Spleen (tissue), 11 donors: ENCODE measurements around the gene RGS6. TPM values are rescaled to one million over a fixed set of nuclear protein-coding genes. Genes with fewer than 3 reads are reported as not detected.

ENCODE experiments used
- DNase-seq: peaks from one replicate; pipeline ENCODE4 v3.0.0-alpha.2; 2020
- H3K27ac ChIP-seq, 8 donors: fragments of 200-600 bp; sonication (generic) in 7 of 8; 1 replicate in 4 of 8; 2 replicates in 4 of 8; pipeline versions ENCODE4 v1.5.0 to v1.8.0; 2016 to 2021; ENCODE audit warnings: inconsistent platforms in 4 of 8, mild to moderate bottlenecking in 4 of 8, moderate library complexity in 1 of 8
- H3K27me3 ChIP-seq, 7 donors: fragments of 200-600 bp; sonication (generic) in 6 of 7; replicated peaks in 1 of 7; 1 replicate in 4 of 7; 2 replicates in 3 of 7; pipeline versions ENCODE4 v1.5.0 to v1.8.0; 2016 to 2021; ENCODE audit warnings: inconsistent platforms in 3 of 7, mild to moderate bottlenecking in 1 of 7
- H3K36me3 ChIP-seq, 6 donors: fragments of 200-600 bp; sonication (generic) in 5 of 6; 1 replicate in 4 of 6; 2 replicates in 2 of 6; pipeline versions ENCODE4 v1.5.0 to v1.8.0; 2016 to 2021; ENCODE audit warnings: inconsistent platforms in 2 of 6
- H3K4me1 ChIP-seq, 6 donors: fragments of 200-600 bp; sonication (generic) in 5 of 6; 1 replicate in 3 of 6; 2 replicates in 3 of 6; pipeline versions ENCODE4 v1.5.0 to v1.8.0; 2016 to 2021; ENCODE audit warnings: inconsistent platforms in 3 of 6
- H3K4me3 ChIP-seq, 8 donors: fragments of 200-600 bp; sonication (generic) in 7 of 8; 1 replicate in 4 of 8; 2 replicates in 4 of 8; pipeline versions ENCODE4 v1.5.0 to v1.8.0; 2016 to 2021; ENCODE audit warnings: inconsistent platforms in 4 of 8, mild to moderate bottlenecking in 4 of 8, moderate library complexity in 2 of 8
- H3K9me3 ChIP-seq, 8 donors: fragments of 200-600 bp; sonication (generic) in 7 of 8; 1 replicate in 4 of 8; 2 replicates in 4 of 8; pipeline versions ENCODE4 v1.5.0 to v1.8.0; 2016 to 2021; ENCODE audit warnings: inconsistent platforms in 4 of 8
- POLR2A ChIP-seq, 3 donors: fragments of 450-650 bp; IDR thresholded peaks; one replicate each; pipeline ENCODE4 v1.5.1; 2017; ENCODE audit warnings: antibody characterized with exemption in 3 of 3, mild to moderate bottlenecking in 1 of 3
- POLR2AphosphoS5 ChIP-seq, 3 donors: sonication (generic); formaldehyde crosslinking; IDR thresholded peaks; one replicate each; pipeline ENCODE4 v1.5.1; 2017; ENCODE audit warnings: antibody characterized with exemption in 3 of 3
- WGBS, 5 donors: extraction: QIAGEN DNeasy Blood & Tissue Kit in 3 of 5; methylation state at CpG; one replicate each; pipeline versions ENCODE4 v1.1.5 to v1.1.7; 2013 to 2018; 5-methylcytosine and 5-hydroxymethylcytosine counted together
- intact Hi-C: fragments of 100-400 bp; cut with DNase I; formaldehyde crosslinking; loops from one replicate; pipeline ENCODE4 v1.15.0; 2023; ENCODE audit warnings: low total_unique reads
- polyA plus RNA-seq, 3 donors: library from polyadenylated mRNA; stranded (reverse); fragments of 200-250 nt; gene quantifications; one replicate each; pipeline ENCODE4 v1.2.1, GENCODE V29; 2013
- total RNA-seq, 7 donors: library from RNA; depleted of rRNA in 3 of 7; stranded (reverse); fragments of >200 nt in 3 of 7; fragmentation: NEBNext Ultra II Directional in 4 of 7; extraction: Animal tissue kit (Norgen Biotek cat#: 25700) in 4 of 7; gene quantifications; one replicate each; pipeline versions ENCODE4 v1.1.0 to v1.2.1, GENCODE V29; 2016 to 2021
- TF ChIP-seq, protein P1 (sequence below), 11 experiments: fragments of 200-600 bp in 7 of 11; fragments of 450-650 bp in 4 of 11; sonication (generic) in 4 of 11; IDR thresholded peaks in 8 of 11; conservative IDR thresholded peaks in 3 of 11; 1 replicate in 7 of 11; 2 replicates in 4 of 11; pipeline versions ENCODE4 v1.4.0 to v1.8.0; 2016 to 2021; ENCODE audit warnings: antibody characterized with exemption in 11 of 11, inconsistent platforms in 4 of 11, mild to moderate bottlenecking in 1 of 11
- donor health status: healthy with polysubstance abuse.
- donor health status: DM: no; HTN: no; CAD: no; lungs with moderate emphysema.
- donor health status: DM: no; HTN: no; CAD: no.
- donor health status: Bipolar disorder and iron deficiency.
- donor health status: healthy.
- donor health status: DM: no; HTN: no; CAD: no.
- donor health status: DM: yes; HTN: yes; CAD: no.

RGS6 gene
- total and polyA plus RNA-seq, 10 donors: 0.20 to 8.1 (median 2.3) TPM

DNA sequence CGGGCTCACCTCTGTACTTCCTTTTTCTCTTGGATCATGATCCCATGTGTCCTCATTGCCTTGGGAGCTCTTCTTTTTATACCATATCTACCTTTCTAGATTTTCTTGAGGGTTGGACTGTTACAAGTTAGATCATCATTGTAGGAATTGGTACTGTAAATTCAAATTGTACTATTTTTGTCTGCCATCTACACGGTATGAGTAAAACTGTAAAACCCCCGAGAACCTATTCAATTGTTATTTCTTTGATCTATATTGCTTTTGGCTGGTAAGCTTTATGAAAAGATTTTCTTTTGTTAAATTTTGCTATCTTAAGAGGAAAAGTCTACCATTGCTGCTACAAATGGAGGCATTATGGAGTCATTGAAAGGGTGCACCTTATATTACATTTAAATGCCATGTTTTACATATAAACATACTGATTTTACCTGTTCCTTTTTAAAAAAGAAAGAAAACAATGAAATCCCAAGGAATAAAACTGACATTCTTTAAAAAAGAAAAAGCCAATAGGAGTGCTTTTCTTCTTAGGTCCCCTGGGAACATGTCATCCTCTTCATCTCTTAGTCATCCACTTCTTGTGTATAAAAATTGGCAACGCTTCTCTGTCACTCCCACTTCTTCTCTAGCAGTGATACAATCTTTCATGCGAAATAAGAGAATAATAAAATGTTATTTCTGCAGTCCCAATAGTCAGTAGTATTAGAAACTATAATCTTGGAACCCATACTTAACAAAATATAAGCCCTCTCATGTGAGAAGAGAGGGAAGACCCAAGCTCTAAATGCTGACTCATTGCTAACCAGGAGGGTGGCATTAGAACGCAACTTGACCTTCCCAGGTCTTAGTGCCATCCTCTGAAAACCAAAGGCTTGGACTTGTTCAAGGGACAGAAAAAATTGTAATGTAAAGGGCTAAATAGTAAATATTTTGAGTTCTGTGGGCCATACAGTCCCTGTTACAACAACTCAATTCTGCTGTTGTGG lies 20.4 kb downstream of the RGS6 start:
- no peak for TF ChIP-seq POLR2AphosphoS5 (IDR thresholded peaks at IDR 0.05)
- no peak overlapping the region for H3K27ac ChIP-seq
- H3K4me3 ChIP-seq: no peak overlapping the region
- H3K9me3 ChIP-seq: peaks cover 0 to 7% (median 0%) of the 10 kb centered on the region in 8 donors
- no peaks in the 10 kb centered on the region for H3K27me3 ChIP-seq
- intact Hi-C loops: no loop called here
- H3K4me1 ChIP-seq: no peaks in the 10 kb centered on the region
- 79 to 87% (median 81%) methylated on average over 6 of the region's 6 CpGs for WGBS, 5 donors
- DNase-seq: no peak
- no peaks in the 10 kb centered on the region for H3K36me3 ChIP-seq

DNA sequence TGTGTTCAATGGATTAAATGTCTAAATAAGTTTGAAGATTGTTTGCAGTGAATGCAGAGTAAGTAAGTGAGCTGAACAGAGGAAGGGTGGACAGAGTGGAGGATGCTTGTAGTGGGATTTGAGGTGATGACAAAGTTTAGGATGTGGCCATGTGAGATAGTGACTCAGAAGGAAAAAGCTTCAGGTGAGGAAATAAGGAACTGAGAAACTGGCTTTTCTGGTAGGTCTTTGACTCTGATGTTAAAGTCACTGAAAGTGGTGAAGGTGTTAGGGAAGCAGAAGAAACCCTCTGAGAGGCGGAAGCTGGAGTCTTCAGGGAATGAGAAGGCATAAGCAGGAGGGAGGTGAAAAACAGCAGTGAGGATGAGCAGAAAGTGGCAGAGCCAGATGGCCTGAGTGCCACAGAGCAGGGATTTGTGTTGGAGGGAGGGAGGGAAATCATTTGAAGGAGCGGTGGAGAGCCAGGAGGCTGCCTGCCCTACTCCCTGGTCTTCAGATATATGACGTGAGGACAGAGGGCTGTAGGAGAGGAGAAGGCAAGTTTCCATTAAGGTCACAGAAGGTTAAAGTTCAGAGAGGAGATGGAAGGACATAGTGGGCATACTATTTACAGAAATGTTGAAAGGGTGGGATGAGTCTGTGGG lies 24.8 kb downstream of the RGS6 start:
- H3K36me3 ChIP-seq: no peaks in the 10 kb centered on the region
- TF ChIP-seq, protein P1, sequence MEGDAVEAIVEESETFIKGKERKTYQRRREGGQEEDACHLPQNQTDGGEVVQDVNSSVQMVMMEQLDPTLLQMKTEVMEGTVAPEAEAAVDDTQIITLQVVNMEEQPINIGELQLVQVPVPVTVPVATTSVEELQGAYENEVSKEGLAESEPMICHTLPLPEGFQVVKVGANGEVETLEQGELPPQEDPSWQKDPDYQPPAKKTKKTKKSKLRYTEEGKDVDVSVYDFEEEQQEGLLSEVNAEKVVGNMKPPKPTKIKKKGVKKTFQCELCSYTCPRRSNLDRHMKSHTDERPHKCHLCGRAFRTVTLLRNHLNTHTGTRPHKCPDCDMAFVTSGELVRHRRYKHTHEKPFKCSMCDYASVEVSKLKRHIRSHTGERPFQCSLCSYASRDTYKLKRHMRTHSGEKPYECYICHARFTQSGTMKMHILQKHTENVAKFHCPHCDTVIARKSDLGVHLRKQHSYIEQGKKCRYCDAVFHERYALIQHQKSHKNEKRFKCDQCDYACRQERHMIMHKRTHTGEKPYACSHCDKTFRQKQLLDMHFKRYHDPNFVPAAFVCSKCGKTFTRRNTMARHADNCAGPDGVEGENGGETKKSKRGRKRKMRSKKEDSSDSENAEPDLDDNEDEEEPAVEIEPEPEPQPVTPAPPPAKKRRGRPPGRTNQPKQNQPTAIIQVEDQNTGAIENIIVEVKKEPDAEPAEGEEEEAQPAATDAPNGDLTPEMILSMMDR (IDR thresholded peaks at IDR 0.05 in 8 of 11, conservative IDR thresholded peaks at IDR 0.05 in 3 of 11): no peak
- TF ChIP-seq POLR2A (IDR thresholded peaks at IDR 0.05): no peak
- TF ChIP-seq POLR2AphosphoS5 (IDR thresholded peaks at IDR 0.05): no peak
- H3K27me3 ChIP-seq: no peaks in the 10 kb centered on the region
- H3K4me1 ChIP-seq: no peaks in the 10 kb centered on the region
- DNase-seq: no peak
- intact Hi-C loops: no loop called here
- H3K9me3 ChIP-seq: no peaks in the 10 kb centered on the region
- WGBS, 5 donors: 53 to 74% (median 56%) methylated on average over 3 of the region's 3 CpGs
- H3K4me3 ChIP-seq: no peak overlapping the region
- no peak overlapping the region for H3K27ac ChIP-seq

DNA sequence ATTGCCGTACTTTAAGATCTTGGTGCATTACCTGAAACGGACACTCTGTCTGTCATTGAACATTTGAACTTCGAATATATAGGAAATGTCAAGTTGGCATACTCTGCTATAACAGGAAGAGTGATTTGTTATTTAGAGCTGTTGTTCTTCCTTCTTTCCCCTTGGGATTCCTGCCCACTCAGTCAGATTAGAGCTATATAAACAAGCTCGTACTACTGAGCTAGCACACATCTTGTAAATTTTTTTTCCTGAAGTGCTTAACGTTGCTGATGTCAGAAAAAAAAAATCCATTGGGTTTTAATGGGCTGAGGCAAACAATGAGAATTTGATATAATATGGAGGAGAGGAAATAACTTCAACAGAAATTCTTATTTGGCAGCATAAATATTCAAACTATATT lies 26.8 kb downstream of the RGS6 start:
- H3K9me3 ChIP-seq: no peaks in the 10 kb centered on the region
- intact Hi-C loops: no loop called here
- H3K4me3 ChIP-seq: no peak overlapping the region
- H3K4me1 ChIP-seq: no peaks in the 10 kb centered on the region
- no peak for DNase-seq
- no peaks in the 10 kb centered on the region for H3K27me3 ChIP-seq
- WGBS, 5 donors: 31 to 37% (median 33%) methylated on average over 5 of the region's 5 CpGs
- TF ChIP-seq, protein P1 (IDR thresholded peaks at IDR 0.05 in 8 of 11, conservative IDR thresholded peaks at IDR 0.05 in 3 of 11): no peak
- TF ChIP-seq POLR2AphosphoS5 (IDR thresholded peaks at IDR 0.05): no peak
- TF ChIP-seq POLR2A (IDR thresholded peaks at IDR 0.05): no peak
- H3K27ac ChIP-seq: no peak overlapping the region
- H3K36me3 ChIP-seq: no peaks in the 10 kb centered on the region

- Histone ChIP-seq H3K4me1 (no peaks in the 10 kb centered on the region), H3K27me3 (no peaks in the 10 kb centered on the region), H3K4me3 (no peak overlapping the region), H3K27ac (no peak overlapping the region), H3K36me3 (no peaks in the 10 kb centered on the region), H3K9me3 (no peaks in the 10 kb centered on the region)
- TF ChIP-seq, protein P1 (IDR thresholded peaks at IDR 0.05 in 8 of 11, conservative IDR thresholded peaks at IDR 0.05 in 3 of 11): no peak
- TF ChIP-seq POLR2A (IDR thresholded peaks at IDR 0.05): no peak
- no peak for TF ChIP-seq POLR2AphosphoS5 (IDR thresholded peaks at IDR 0.05)
- no peak for DNase-seq
- intact Hi-C loops: no loop called here
- WGBS, 5 donors: 80 to 91% (median 89%) methylated on average over 8 of the region's 8 CpGs
Measured at GRCh38 chr14:71960494-71961353, 28.5 kb downstream of the RGS6 start.
